ENCODE data around the gene SNX6.
A peak's percentile ranks its signal among the peaks of the same experiment; 100 is the strongest.

SNX6 gene

GRCh38 chr14:34662561-34663088 lies 32.7 kb upstream of the SNX6 start:
- TF ChIP-seq YY1 (IDR thresholded peaks at IDR 0.05; ENCODE audit: low read depth) (no peak), NFIC (IDR thresholded peaks at IDR 0.05) (no peak), TAF1 (IDR thresholded peaks at IDR 0.05; ENCODE audit: low read depth) (no peak), EGR1 (IDR thresholded peaks at IDR 0.05) (no peak), RAD21 (IDR thresholded peaks at IDR 0.05; ENCODE audit: low read depth) (no peak), USF1 (IDR thresholded peaks at IDR 0.05) (no peak), ZBTB7A (IDR thresholded peaks at IDR 0.05; ENCODE audit: low read depth) (no peak), CREB1 (IDR thresholded peaks at IDR 0.05; ENCODE audit: low read depth) (no peak), FOXM1 (IDR thresholded peaks at IDR 0.05; ENCODE audit: borderline replicate concordance, low read depth) (no peak), MAX (IDR thresholded peaks at IDR 0.05) (no peak), CEBPB (IDR thresholded peaks at IDR 0.05) (no peak), TEAD4 (IDR thresholded peaks at IDR 0.05) (no peak), REST (IDR thresholded peaks at IDR 0.05; ENCODE audit: low read depth) (no peak), EP300 (IDR thresholded peaks at IDR 0.05; ENCODE audit: borderline replicate concordance) (no peak), TCF12 (IDR thresholded peaks at IDR 0.05; ENCODE audit: low read depth) (no peak)

- TF ChIP-seq CEBPB (IDR thresholded peaks at IDR 0.05) = no peak
- no peak for TF ChIP-seq TAF1 (IDR thresholded peaks at IDR 0.05; ENCODE audit: low read depth)
- TF ChIP-seq CREB1 (IDR thresholded peaks at IDR 0.05; ENCODE audit: low read depth) = no peak
- TF ChIP-seq YY1 (IDR thresholded peaks at IDR 0.05; ENCODE audit: low read depth) = no peak
- no peak for TF ChIP-seq USF1 (IDR thresholded peaks at IDR 0.05)
- TF ChIP-seq TCF12 (IDR thresholded peaks at IDR 0.05; ENCODE audit: low read depth) = no peak
- TF ChIP-seq REST (IDR thresholded peaks at IDR 0.05; ENCODE audit: low read depth) = no peak
- TF ChIP-seq RAD21 (IDR thresholded peaks at IDR 0.05; ENCODE audit: low read depth) = no peak
- TF ChIP-seq ZBTB7A (IDR thresholded peaks at IDR 0.05; ENCODE audit: low read depth) = no peak
- TF ChIP-seq EGR1 (IDR thresholded peaks at IDR 0.05) = no peak
- no peak for TF ChIP-seq TEAD4 (IDR thresholded peaks at IDR 0.05)
- TF ChIP-seq FOXM1 (IDR thresholded peaks at IDR 0.05; ENCODE audit: borderline replicate concordance, low read depth) = no peak
- TF ChIP-seq NFIC (IDR thresholded peaks at IDR 0.05) = no peak
- no peak for TF ChIP-seq MAX (IDR thresholded peaks at IDR 0.05)
- TF ChIP-seq EP300 (IDR thresholded peaks at IDR 0.05; ENCODE audit: borderline replicate concordance) = no peak
Measured at GRCh38 chr14:34660796-34661195, 30.8 kb upstream of the SNX6 start.

GRCh38 chr14:34655959-34656358 lies 26.0 kb upstream of the SNX6 start:
- TF ChIP-seq RAD21 (IDR thresholded peaks at IDR 0.05; ENCODE audit: low read depth) = no peak
- TF ChIP-seq YY1 (IDR thresholded peaks at IDR 0.05; ENCODE audit: low read depth) = no peak

- TF ChIP-seq TCF12 (IDR thresholded peaks at IDR 0.05; ENCODE audit: low read depth) (no peak), ZBTB7A (IDR thresholded peaks at IDR 0.05; ENCODE audit: low read depth) (no peak), USF1 (IDR thresholded peaks at IDR 0.05) (no peak), TEAD4 (IDR thresholded peaks at IDR 0.05) (peak; percentile 53; the same call in 1 of the 2 replicates), NFIC (IDR thresholded peaks at IDR 0.05) (no peak), CEBPB (IDR thresholded peaks at IDR 0.05) (peak; percentile 23; the same call in 1 of the 2 replicates)
Measured at GRCh38 chr14:34650786-34651584, 21.0 kb upstream of the SNX6 start.

GRCh38 chr14:34649344-34649743 lies 19.4 kb upstream of the SNX6 start:
- TF ChIP-seq TAF1 (IDR thresholded peaks at IDR 0.05; ENCODE audit: low read depth) (no peak), USF1 (IDR thresholded peaks at IDR 0.05) (no peak), TCF12 (IDR thresholded peaks at IDR 0.05; ENCODE audit: low read depth) (no peak), ZBTB7A (IDR thresholded peaks at IDR 0.05; ENCODE audit: low read depth) (no peak), TEAD4 (IDR thresholded peaks at IDR 0.05) (no peak), FOXM1 (IDR thresholded peaks at IDR 0.05; ENCODE audit: borderline replicate concordance, low read depth) (no peak), CREB1 (IDR thresholded peaks at IDR 0.05; ENCODE audit: low read depth) (no peak), REST (IDR thresholded peaks at IDR 0.05; ENCODE audit: low read depth) (no peak), MAX (IDR thresholded peaks at IDR 0.05) (no peak), CEBPB (IDR thresholded peaks at IDR 0.05) (no peak), EP300 (IDR thresholded peaks at IDR 0.05; ENCODE audit: borderline replicate concordance) (no peak), EGR1 (IDR thresholded peaks at IDR 0.05) (no peak), RAD21 (IDR thresholded peaks at IDR 0.05; ENCODE audit: low read depth) (no peak), NFIC (IDR thresholded peaks at IDR 0.05) (no peak), YY1 (IDR thresholded peaks at IDR 0.05; ENCODE audit: low read depth) (no peak)

Data from Ishikawa (cell line).